HepG2 (cell line): ENCODE measurements around the gene PNKD. TPM values are rescaled to one million over a fixed set of nuclear protein-coding genes. Genes with fewer than 3 reads are reported as not detected.

ENCODE experiments used
- ATAD3A ChIP-seq: sonication (generic); formaldehyde crosslinking; IDR thresholded peaks from 2 replicates; pipeline ENCODE4 v1.4.0; 2020; ENCODE audit warnings: missing genetic modification reagents
- GMEB1 ChIP-seq: sonication (generic); formaldehyde crosslinking; IDR thresholded peaks from 2 replicates; pipeline ENCODE4 v1.5.1; 2020; ENCODE audit warnings: missing genetic modification reagents, mild to moderate bottlenecking, borderline replicate concordance
- GTF3A ChIP-seq: sonication (generic); formaldehyde crosslinking; conservative IDR thresholded peaks from 2 replicates; pipeline ENCODE4 v1.4.0; 2020; ENCODE audit warnings: mild to moderate bottlenecking, missing genetic modification reagents
- HNRNPUL1 ChIP-seq: fragments of 200-400 bp; formaldehyde crosslinking; IDR thresholded peaks from 2 replicates; pipeline ENCODE4 v1.6.1; 2017; ENCODE audit warnings: low read depth, mild to moderate bottlenecking, low read length, moderate library complexity
- KIAA2018 ChIP-seq: sonication (generic); formaldehyde crosslinking; IDR thresholded peaks from 2 replicates; pipeline ENCODE4 v1.5.0; 2020; ENCODE audit warnings: mild to moderate bottlenecking, missing genetic modification reagents, borderline replicate concordance
- NR2F2 ChIP-seq: IDR thresholded peaks from 2 replicates; pipeline ENCODE4 v1.6.1; 2012; ENCODE audit warnings: low read depth, inconsistent platforms, borderline replicate concordance
- NRL ChIP-seq: sonication (generic); formaldehyde crosslinking; IDR thresholded peaks from 2 replicates; pipeline ENCODE4 v1.5.0; 2020; ENCODE audit warnings: missing genetic modification reagents, mild to moderate bottlenecking, moderate library complexity, borderline replicate concordance
- RERE ChIP-seq: IDR thresholded peaks from 2 replicates; pipeline ENCODE4 v1.6.1; 2016; ENCODE audit warnings: low read depth, missing genetic modification reagents, missing compliant biosample characterization
- TBL1XR1 ChIP-seq: fragments of 150-350 bp; IDR thresholded peaks from 2 replicates; pipeline ENCODE4 v1.6.1; 2014; ENCODE audit warnings: borderline replicate concordance, low read length; ENCODE audit not compliant: partially characterized antibody
- ZNF350 ChIP-seq: sonication (generic); formaldehyde crosslinking; IDR thresholded peaks from 2 replicates; pipeline ENCODE4 v1.4.0; 2020; ENCODE audit warnings: mild to moderate bottlenecking, low read depth, missing genetic modification reagents, borderline replicate concordance
- ZNF775 ChIP-seq: sonication (generic); formaldehyde crosslinking; IDR thresholded peaks from 2 replicates; pipeline ENCODE4 v1.4.0; 2020; ENCODE audit warnings: missing genetic modification reagents, mild to moderate bottlenecking, moderate library complexity, borderline replicate concordance
- polyA plus RNA-seq, 8 experiments: library from polyadenylated mRNA; depleted of rRNA in 3 of 8; stranded (reverse) in 7 of 8; unstranded in 1 of 8; fragments of >200 nt; fragmentation: Illumina TruSeq in 4 of 8; extraction: Trizol in 4 of 8; gene quantifications; 2 replicates each; pipeline versions ENCODE4 v1.2.1 to v1.2.3, GENCODE V29; 2011 to 2016; ENCODE audit warnings: low read depth in 4 of 8, missing spikeins in 1 of 8, mixed read lengths in 1 of 8; ENCODE audit not compliant: insufficient read depth in 1 of 8
- total RNA-seq, 5 experiments: library from RNA; depleted of rRNA; stranded (reverse); fragments of >200 nt; fragmentation: Illumina TruSeq; extraction: Trizol; gene quantifications; 2 replicates each; pipeline ENCODE4 v1.2.3, GENCODE V29; 2016; ENCODE audit warnings: low read depth in 1 of 5

Gene PNKD
- total and polyA plus RNA-seq, 2 of the 13 experiments (the other 11 are each of a cell fraction or from before 2014, with no cell fraction given) = 55.9 to 80.4 TPM

- no peak; the same call in 1 of the 2 replicates for TF ChIP-seq GMEB1 (CRISPR knock-in tag)
- TF ChIP-seq ZNF350 (CRISPR knock-in tag) = peak; percentile 75; the same call in 1 of the 2 replicates
- 0 out of 2 replicates have a peak, but pooled peaks have one; percentile 64 for TF ChIP-seq GTF3A (CRISPR knock-in tag)
- no peak for TF ChIP-seq ATAD3A (CRISPR knock-in tag)
- no peak for TF ChIP-seq NRL
- TF ChIP-seq ZNF775 (CRISPR knock-in tag) = no peak
- TF ChIP-seq NR2F2 = no peak
- TF ChIP-seq HNRNPUL1 = no peak
- no peak for TF ChIP-seq KIAA2018 (CRISPR knock-in tag)
- no peak for TF ChIP-seq RERE
- no peak for TF ChIP-seq TBL1XR1
Observed at GRCh38 chr2:218323526-218324472, 53.5 kb downstream of the PNKD start (continued).
